ENCODE measurements around the gene RALGAPA2.

DNA sequence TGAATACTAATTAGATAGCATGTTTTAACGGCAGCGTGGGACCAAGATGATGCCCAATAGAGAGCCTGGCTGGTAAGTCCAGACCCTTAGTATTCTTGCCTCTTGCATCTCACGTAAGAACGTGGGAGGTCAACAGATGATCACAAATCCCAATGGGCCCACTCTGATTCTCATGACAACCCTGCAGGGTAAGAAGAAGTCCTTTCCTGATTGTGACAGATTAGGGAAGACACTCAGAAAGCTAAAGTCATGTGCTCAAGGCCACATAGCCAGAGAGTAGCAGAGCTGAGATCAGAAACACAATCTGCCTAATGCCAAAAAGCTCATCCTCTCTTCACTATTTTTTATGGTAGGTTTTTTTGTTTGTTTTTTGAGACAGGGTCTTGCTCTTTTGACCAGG lies 103.8 kb downstream of the RALGAPA2 start:
- TF ChIP-seq GABPA (IDR thresholded peaks at IDR 0.05; ENCODE audit: low read depth): no peak
- no peak for TF ChIP-seq CTCF (IDR thresholded peaks at IDR 0.05; ENCODE audit: insufficient read depth, low read length)
- no peak for TF ChIP-seq POLR2AphosphoS5 (IDR thresholded peaks at IDR 0.05; ENCODE audit: low read depth)
- TF ChIP-seq SPI1 (IDR thresholded peaks at IDR 0.05; ENCODE audit: borderline replicate concordance, low read depth): no peak

Data from HL-60 (cell line).